ENCODE measurements around the gene AK1.

AK1 gene

GRCh38 chr9:127920794-127921193 is 43.3 kb upstream of the AK1 start:
- H2BK5ac ChIP-seq (ENCODE audit: low read depth, low read length, poor library complexity, severe bottlenecking) = no peak overlapping the region
- H2BK12ac ChIP-seq (ENCODE audit: low read length in 2 of 2) = peak overlapping the region; percentile 41 to 79
- H2BK120ac ChIP-seq (ENCODE audit: low read depth, low read length) = no peak overlapping the region
- no peak overlapping the region for H2AFZ ChIP-seq (ENCODE audit: low read depth, low read length)
- no peak for DNase-seq
- H3K9ac ChIP-seq (ENCODE audit: low read length) = peak overlapping the region; percentile 71
- H2AK5ac ChIP-seq (ENCODE audit: low read length, severe bottlenecking) = peak overlapping the region; percentile 10
- no peaks in the 10 kb centered on the region for H3K9me3 ChIP-seq (ENCODE audit: control insufficient read depth, low read length)
- H3K4me2 ChIP-seq (ENCODE audit: low read length, poor library complexity, severe bottlenecking) = no peak overlapping the region
- peaks cover 9% of the 10 kb centered on the region for H3K79me1 ChIP-seq (replicated peaks; ENCODE audit: low read length, poor library complexity, severe bottlenecking)
- H3K36me3 ChIP-seq (ENCODE audit: control insufficient read depth in 1 of 2, insufficient read depth in 2 of 2, low read depth in 1 of 2, low read length in 2 of 2) = peaks cover 2 to 4% of the 10 kb centered on the region in 2 experiments
- H2BK15ac ChIP-seq (ENCODE audit: low read depth, poor library complexity, severe bottlenecking) = no peak overlapping the region
- H3K14ac ChIP-seq (ENCODE audit: low read length in 2 of 2) = no peak overlapping the region
- no peak overlapping the region for H3K4ac ChIP-seq (ENCODE audit: low read depth in 1 of 2, low read length in 2 of 2)
- H3K23ac ChIP-seq (ENCODE audit: low read length in 2 of 2) = no peak overlapping the region
- no peak overlapping the region for H4K8ac ChIP-seq (ENCODE audit: low read length)
- WGBS = 87% methylated on average over 7 of the region's 7 CpGs
- H3K18ac ChIP-seq (ENCODE audit: low read depth in 1 of 2, low read length in 2 of 2) = peak overlapping the region in 1 of 2 experiments; percentile 54
- H3K4me3 ChIP-seq (ENCODE audit: insufficient read depth in 1 of 2, low read depth in 1 of 2, low read length in 2 of 2) = no peak overlapping the region
- peak overlapping the region; percentile 18 for H4K91ac ChIP-seq (ENCODE audit: low read length)
- H3K27me3 ChIP-seq (ENCODE audit: control insufficient read depth in 1 of 2, insufficient read depth in 1 of 2, low read length in 2 of 2) = no peaks in the 10 kb centered on the region
- H3K27ac ChIP-seq (ENCODE audit: low read length, poor library complexity, severe bottlenecking) = no peak overlapping the region
- peaks cover 36% of the 10 kb centered on the region for H3K4me1 ChIP-seq (ENCODE audit: control insufficient read depth, insufficient read depth, low read depth, low read length)

DNA sequence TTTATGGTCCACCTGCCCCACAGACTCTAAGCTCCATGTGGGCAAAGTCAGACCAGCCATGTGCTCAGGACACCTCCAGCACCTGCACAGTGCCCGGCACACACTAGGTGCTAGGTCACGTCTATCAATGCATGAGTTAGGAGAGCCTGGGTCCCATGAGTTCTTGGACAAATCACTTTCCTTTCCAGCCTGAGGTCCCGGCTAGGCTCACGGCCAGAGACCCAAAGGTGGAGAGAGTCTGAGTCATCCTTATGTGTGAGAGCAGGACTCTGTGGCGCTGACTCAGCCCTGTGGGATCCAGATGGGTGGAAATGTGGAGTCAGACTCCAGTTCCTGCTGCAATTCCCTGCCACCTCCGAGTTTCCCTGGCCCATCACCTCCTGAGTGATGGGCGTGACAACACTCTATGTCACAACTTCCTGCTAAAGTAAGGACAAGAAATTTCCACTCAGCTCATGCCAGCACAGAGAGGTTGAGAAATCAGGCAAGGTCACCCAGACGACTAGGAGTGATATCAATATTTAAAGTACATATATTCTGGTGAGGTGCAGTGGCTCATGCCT is 41.9 kb upstream of the AK1 start:
- H3K4ac ChIP-seq (ENCODE audit: low read depth in 1 of 2, low read length in 2 of 2) = peak overlapping the region in 1 of 2 experiments; percentile 87
- no peak overlapping the region for H2BK15ac ChIP-seq (ENCODE audit: low read depth, poor library complexity, severe bottlenecking)
- no peak overlapping the region for H2BK120ac ChIP-seq (ENCODE audit: low read depth, low read length)
- 3% methylated on average over 8 of the region's 8 CpGs for WGBS
- H3K14ac ChIP-seq (ENCODE audit: low read length in 2 of 2) = no peak overlapping the region
- peak overlapping the region; percentile 33 to 99 for H2BK12ac ChIP-seq (ENCODE audit: low read length in 2 of 2)
- H3K9ac ChIP-seq (ENCODE audit: low read length) = peak overlapping the region; percentile 71
- H2AK5ac ChIP-seq (ENCODE audit: low read length, severe bottlenecking) = peak overlapping the region; percentile 65
- no peak overlapping the region for H2BK5ac ChIP-seq (ENCODE audit: low read depth, low read length, poor library complexity, severe bottlenecking)
- peak overlapping the region; percentile 46 to 98 for H3K18ac ChIP-seq (ENCODE audit: low read depth in 1 of 2, low read length in 2 of 2)
- no peak overlapping the region for H2AFZ ChIP-seq (ENCODE audit: low read depth, low read length)
- H3K79me1 ChIP-seq (replicated peaks; ENCODE audit: low read length, poor library complexity, severe bottlenecking) = peaks cover 20% of the 10 kb centered on the region
- peaks cover 44% of the 10 kb centered on the region for H3K4me1 ChIP-seq (ENCODE audit: control insufficient read depth, insufficient read depth, low read depth, low read length)
- H4K91ac ChIP-seq (ENCODE audit: low read length) = peak overlapping the region; percentile 36
- H3K4me2 ChIP-seq (ENCODE audit: low read length, poor library complexity, severe bottlenecking) = no peak overlapping the region
- H3K36me3 ChIP-seq (ENCODE audit: control insufficient read depth in 1 of 2, insufficient read depth in 2 of 2, low read depth in 1 of 2, low read length in 2 of 2) = peaks cover 8 to 10% of the 10 kb centered on the region in 2 experiments
- DNase-seq = peak; percentile 100
- no peak overlapping the region for H3K4me3 ChIP-seq (ENCODE audit: insufficient read depth in 1 of 2, low read depth in 1 of 2, low read length in 2 of 2)
- no peak overlapping the region for H3K23ac ChIP-seq (ENCODE audit: low read length in 2 of 2)
- no peaks in the 10 kb centered on the region for H3K9me3 ChIP-seq (ENCODE audit: control insufficient read depth, low read length)
- H3K27me3 ChIP-seq (ENCODE audit: control insufficient read depth in 1 of 2, insufficient read depth in 1 of 2, low read length in 2 of 2) = no peaks in the 10 kb centered on the region
- H3K27ac ChIP-seq (ENCODE audit: low read length, poor library complexity, severe bottlenecking) = peak overlapping the region; percentile 70
- no peak overlapping the region for H4K8ac ChIP-seq (ENCODE audit: low read length)

DNA sequence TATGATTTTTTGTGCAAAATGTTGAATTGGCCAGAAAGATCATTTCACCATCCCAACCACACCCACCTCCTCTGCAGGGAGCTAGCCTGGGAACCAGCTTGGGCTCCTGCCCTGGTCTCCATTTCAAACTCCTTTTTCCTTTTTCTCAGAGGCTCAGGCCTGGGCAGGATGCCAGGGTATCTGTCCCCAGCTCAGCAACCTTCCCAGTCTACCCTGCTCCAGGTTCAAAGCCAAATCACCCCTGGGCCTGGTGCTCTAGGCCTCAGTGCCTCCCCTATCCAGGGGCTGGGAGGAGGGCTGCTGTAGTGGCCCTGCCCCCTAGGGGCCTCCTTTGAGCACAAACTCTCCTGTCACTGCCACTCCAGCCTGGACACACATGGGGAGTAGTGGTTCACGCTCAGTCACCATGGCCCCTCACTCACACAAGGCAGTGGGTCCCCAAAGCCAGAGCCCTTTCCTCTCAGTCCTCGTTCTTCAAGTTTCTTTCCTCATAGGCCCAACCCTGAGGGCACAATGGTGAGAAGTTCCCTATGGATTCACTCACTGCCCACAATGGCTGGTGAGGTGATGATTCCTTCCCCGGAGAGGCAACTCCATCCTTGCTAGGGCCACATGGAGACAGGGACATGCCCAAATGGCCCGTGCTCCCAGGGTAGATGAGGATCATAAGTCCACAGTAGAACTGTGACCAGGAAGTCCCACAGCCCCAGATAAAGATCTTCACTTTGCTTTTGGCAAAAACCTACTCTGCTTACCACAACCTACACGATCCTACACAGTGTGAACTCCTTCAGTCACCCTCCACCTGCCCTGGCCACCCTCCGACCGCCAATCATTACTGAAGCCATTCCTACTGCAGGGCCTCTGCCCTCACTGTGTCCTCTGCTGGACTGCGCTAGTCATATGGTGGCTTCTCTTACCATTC is 41.0 kb upstream of the AK1 start:
- Histone ChIP-seq H3K4ac (ENCODE audit: low read depth in 1 of 2, low read length in 2 of 2) (peak overlapping the region; percentile 83 to 87), H3K27ac (ENCODE audit: low read length, poor library complexity, severe bottlenecking) (peak overlapping the region; percentile 70), H4K91ac (ENCODE audit: low read length) (peak overlapping the region; percentile 67), H3K14ac (ENCODE audit: low read length in 2 of 2) (peak overlapping the region in 1 of 2 experiments; percentile 80), H2BK5ac (ENCODE audit: low read depth, low read length, poor library complexity, severe bottlenecking) (no peak overlapping the region), H3K18ac (ENCODE audit: low read depth in 1 of 2, low read length in 2 of 2) (peak overlapping the region; percentile 46 to 98), H3K4me1 (ENCODE audit: control insufficient read depth, insufficient read depth, low read depth, low read length) (peaks cover 42% of the 10 kb centered on the region), H2AFZ (ENCODE audit: low read depth, low read length) (no peak overlapping the region), H3K9ac (ENCODE audit: low read length) (peak overlapping the region; percentile 39), H3K36me3 (ENCODE audit: control insufficient read depth in 1 of 2, insufficient read depth in 2 of 2, low read depth in 1 of 2, low read length in 2 of 2) (peaks cover 14 to 15% of the 10 kb centered on the region in 2 experiments), H2AK5ac (ENCODE audit: low read length, severe bottlenecking) (peak overlapping the region; percentile 67), H2BK120ac (ENCODE audit: low read depth, low read length) (no peak overlapping the region), H4K8ac (ENCODE audit: low read length) (peak overlapping the region; percentile 54), H2BK15ac (ENCODE audit: low read depth, poor library complexity, severe bottlenecking) (peak overlapping the region; percentile 71), H3K4me2 (ENCODE audit: low read length, poor library complexity, severe bottlenecking) (no peak overlapping the region), H3K27me3 (ENCODE audit: control insufficient read depth in 1 of 2, insufficient read depth in 1 of 2, low read length in 2 of 2) (no peaks in the 10 kb centered on the region), H3K4me3 (ENCODE audit: insufficient read depth in 1 of 2, low read depth in 1 of 2, low read length in 2 of 2) (no peak overlapping the region), H3K23ac (ENCODE audit: low read length in 2 of 2) (peak overlapping the region in 1 of 2 experiments; percentile 46), H2BK12ac (ENCODE audit: low read length in 2 of 2) (peak overlapping the region; percentile 33 to 99), H3K9me3 (ENCODE audit: control insufficient read depth, low read length) (no peaks in the 10 kb centered on the region), H3K79me1 (replicated peaks; ENCODE audit: low read length, poor library complexity, severe bottlenecking) (peaks cover 22% of the 10 kb centered on the region)
- WGBS = 85% methylated on average over 8 of the region's 8 CpGs
- peak; percentile 43 for DNase-seq

DNA sequence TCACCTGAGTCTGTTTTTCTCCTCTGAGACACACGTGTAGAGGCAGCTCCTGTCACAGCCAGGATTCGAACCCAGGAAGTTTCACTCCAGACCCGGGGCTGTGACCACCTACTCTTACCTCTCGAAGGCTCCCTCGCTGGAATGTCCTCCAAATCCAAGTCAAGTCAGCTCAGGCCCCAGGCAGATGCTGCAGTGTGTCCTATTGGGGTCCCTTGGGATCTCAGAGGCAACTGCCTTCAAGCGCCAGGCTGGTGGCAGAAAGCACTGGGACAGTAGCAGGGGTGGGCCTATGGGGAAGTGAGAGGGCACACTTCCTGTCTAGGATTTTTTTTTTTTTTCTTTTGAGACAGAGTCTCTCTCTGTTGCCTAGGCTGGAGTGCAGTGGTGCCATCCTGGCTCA is 40.1 kb upstream of the AK1 start:
- H4K8ac ChIP-seq (ENCODE audit: low read length) = peak overlapping the region; percentile 56
- H3K4me1 ChIP-seq (ENCODE audit: control insufficient read depth, insufficient read depth, low read depth, low read length) = peaks cover 42% of the 10 kb centered on the region
- H2AK5ac ChIP-seq (ENCODE audit: low read length, severe bottlenecking) = peak overlapping the region; percentile 47
- H3K14ac ChIP-seq (ENCODE audit: low read length in 2 of 2) = no peak overlapping the region
- H3K79me1 ChIP-seq (replicated peaks; ENCODE audit: low read length, poor library complexity, severe bottlenecking) = peaks cover 24% of the 10 kb centered on the region
- H2BK120ac ChIP-seq (ENCODE audit: low read depth, low read length) = no peak overlapping the region
- no peak overlapping the region for H3K4me2 ChIP-seq (ENCODE audit: low read length, poor library complexity, severe bottlenecking)
- peak overlapping the region in 1 of 2 experiments; percentile 40 for H3K4ac ChIP-seq (ENCODE audit: low read depth in 1 of 2, low read length in 2 of 2)
- no peak overlapping the region for H3K23ac ChIP-seq (ENCODE audit: low read length in 2 of 2)
- H2AFZ ChIP-seq (ENCODE audit: low read depth, low read length) = no peak overlapping the region
- H2BK12ac ChIP-seq (ENCODE audit: low read length in 2 of 2) = peak overlapping the region; percentile 23 to 94
- H3K9ac ChIP-seq (ENCODE audit: low read length) = peak overlapping the region; percentile 73
- no peak overlapping the region for H2BK5ac ChIP-seq (ENCODE audit: low read depth, low read length, poor library complexity, severe bottlenecking)
- H3K4me3 ChIP-seq (ENCODE audit: insufficient read depth in 1 of 2, low read depth in 1 of 2, low read length in 2 of 2) = peak overlapping the region in 1 of 2 experiments; percentile 66
- no peaks in the 10 kb centered on the region for H3K9me3 ChIP-seq (ENCODE audit: control insufficient read depth, low read length)
- H3K18ac ChIP-seq (ENCODE audit: low read depth in 1 of 2, low read length in 2 of 2) = peak overlapping the region in 1 of 2 experiments; percentile 46
- no peaks in the 10 kb centered on the region for H3K27me3 ChIP-seq (ENCODE audit: control insufficient read depth in 1 of 2, insufficient read depth in 1 of 2, low read length in 2 of 2)
- no peak overlapping the region for H3K27ac ChIP-seq (ENCODE audit: low read length, poor library complexity, severe bottlenecking)
- H2BK15ac ChIP-seq (ENCODE audit: low read depth, poor library complexity, severe bottlenecking) = no peak overlapping the region
- H4K91ac ChIP-seq (ENCODE audit: low read length) = peak overlapping the region; percentile 52
- 82% methylated on average over 6 of the region's 6 CpGs for WGBS
- DNase-seq = no peak
- H3K36me3 ChIP-seq (ENCODE audit: control insufficient read depth in 1 of 2, insufficient read depth in 2 of 2, low read depth in 1 of 2, low read length in 2 of 2) = peaks cover 19 to 20% of the 10 kb centered on the region in 2 experiments

Data from mesenchymal stem cell (in vitro differentiated cells and primary cell).